Tibial nerve (tissue), 4 donors: Measurements from ENCODE around the gene KSR2. TPM values are rescaled to one million over a fixed set of nuclear protein-coding genes. Genes with fewer than 3 reads are reported as not detected.

ENCODE experiments used
- DNase-seq, 2 donors: peaks; one replicate each; pipeline ENCODE4 v3.0.0-alpha.2; 2019; ENCODE audit warnings: low spot score in 2 of 2
- H3K27ac ChIP-seq, 4 donors: fragments of 200-600 bp; sonication (generic) in 3 of 4; one replicate each; pipeline ENCODE4 v1.5.1; 2017 to 2019; ENCODE audit warnings: mild to moderate bottlenecking in 1 of 4
- H3K27me3 ChIP-seq, 2 donors: fragments of 200-600 bp; sonication (generic) in 1 of 2; one replicate each; pipeline versions ENCODE4 v1.5.1 to v1.6.0; 2017 to 2019
- H3K36me3 ChIP-seq, 3 donors: fragments of 200-600 bp; sonication (generic); one replicate each; pipeline ENCODE4 v1.5.1; 2018 to 2019
- H3K4me1 ChIP-seq, 4 donors: fragments of 200-600 bp; sonication (generic) in 3 of 4; one replicate each; pipeline ENCODE4 v1.5.1; 2017 to 2019
- H3K4me3 ChIP-seq, 4 donors: fragments of 200-600 bp; sonication (generic) in 3 of 4; one replicate each; pipeline ENCODE4 v1.5.1; 2017 to 2019; ENCODE audit warnings: mild to moderate bottlenecking in 1 of 4, moderate library complexity in 1 of 4
- H3K9me3 ChIP-seq, 4 donors: fragments of 200-600 bp; sonication (generic) in 3 of 4; one replicate each; pipeline ENCODE4 v1.5.1; 2017 to 2019
- CTCF ChIP-seq, 5 experiments: fragments of 200-600 bp in 3 of 5; fragments of 450-650 bp in 2 of 5; sonication (generic) in 3 of 5; IDR thresholded peaks; one replicate each; pipeline ENCODE4 v1.5.1; 2016 to 2019; ENCODE audit warnings: antibody characterized with exemption in 5 of 5, mild to moderate bottlenecking in 3 of 5, moderate library complexity in 2 of 5
- EP300 ChIP-seq, 2 donors: sonication (generic); formaldehyde crosslinking; IDR thresholded peaks; one replicate each; pipeline ENCODE4 v1.6.1; 2017; ENCODE audit warnings: antibody characterized with exemption in 2 of 2, mild to moderate bottlenecking in 1 of 2
- POLR2A ChIP-seq, 2 donors: fragments of 450-650 bp; IDR thresholded peaks; one replicate each; pipeline ENCODE4 v1.6.1; 2017; ENCODE audit warnings: antibody characterized with exemption in 2 of 2, mild to moderate bottlenecking in 2 of 2, moderate library complexity in 2 of 2
- WGBS, 2 donors: methylation state at CpG; one replicate each; pipeline ENCODE4 v1.1.5; 2018; 5-methylcytosine and 5-hydroxymethylcytosine counted together
- total RNA-seq, 4 donors: library from RNA; depleted of rRNA; stranded (reverse); fragments of >200 nt; gene quantifications; one replicate each; pipeline ENCODE4 v1.1.0, GENCODE V29; 2016

The KSR2 gene
- total RNA-seq, 4 donors from 2014 or later: under 0.01 TPM; not detected in 3

GRCh38 chr12:117506333-117506732 lies 462.5 kb downstream of the KSR2 start:
- 54 to 62% methylated on average over 1 of the region's 1 CpG for WGBS, 2 donors
- peaks cover 0 to 11% (median 0%) of the 10 kb centered on the region in 4 donors for H3K9me3 ChIP-seq
- no peak for DNase-seq
- H3K4me1 ChIP-seq: no peaks in the 10 kb centered on the region
- H3K4me3 ChIP-seq: no peak overlapping the region
- H3K27me3 ChIP-seq: no peaks in the 10 kb centered on the region
- TF ChIP-seq CTCF (IDR thresholded peaks at IDR 0.05): no peak
- no peak for TF ChIP-seq EP300 (IDR thresholded peaks at IDR 0.05)
- no peaks in the 10 kb centered on the region for H3K36me3 ChIP-seq
- no peak overlapping the region for H3K27ac ChIP-seq

- whole genome bisulfite sequencing, 2 donors: 15 to 33% methylated on average over 2 of the region's 2 CpGs
- Histone ChIP-seq H3K27me3 (no peaks in the 10 kb centered on the region), H3K36me3 (no peaks in the 10 kb centered on the region), H3K9me3 (peaks cover 0 to 11% (median 0%) of the 10 kb centered on the region in 4 donors), H3K27ac (no peak overlapping the region), H3K4me3 (no peak overlapping the region), H3K4me1 (no peaks in the 10 kb centered on the region)
- DNase-seq: no peak
- TF ChIP-seq CTCF (IDR thresholded peaks at IDR 0.05) (no peak), EP300 (IDR thresholded peaks at IDR 0.05) (no peak), POLR2A (IDR thresholded peaks at IDR 0.05) (no peak)
These were observed 466.2 kb downstream of the KSR2 start for GRCh38 chr12:117502633-117503032.

- Histone ChIP-seq H3K4me3 (no peak overlapping the region), H3K4me1 (no peaks in the 10 kb centered on the region), H3K9me3 (peaks cover 0 to 11% (median 0%) of the 10 kb centered on the region in 4 donors), H3K27ac (no peak overlapping the region), H3K27me3 (no peaks in the 10 kb centered on the region), H3K36me3 (no peaks in the 10 kb centered on the region)
- WGBS, 2 donors: 86 to 87% methylated on average over 4 of the region's 4 CpGs
- TF ChIP-seq POLR2A (IDR thresholded peaks at IDR 0.05): no peak
- TF ChIP-seq EP300 (IDR thresholded peaks at IDR 0.05): no peak
- no peak for TF ChIP-seq CTCF (IDR thresholded peaks at IDR 0.05)
- no peak for DNase-seq
These were observed 466.6 kb downstream of the KSR2 start for GRCh38 chr12:117502233-117502632.

- DNase-seq: no peak
- Histone ChIP-seq H3K27ac (no peak overlapping the region), H3K9me3 (peaks cover 0 to 11% (median 0%) of the 10 kb centered on the region in 4 donors), H3K27me3 (no peaks in the 10 kb centered on the region), H3K4me3 (no peak overlapping the region), H3K36me3 (no peaks in the 10 kb centered on the region), H3K4me1 (no peaks in the 10 kb centered on the region)
- 65 to 66% methylated on average over 7 of the region's 7 CpGs for WGBS, 2 donors
- no peak for TF ChIP-seq CTCF (IDR thresholded peaks at IDR 0.05)
- TF ChIP-seq EP300 (IDR thresholded peaks at IDR 0.05): no peak
- no peak for TF ChIP-seq POLR2A (IDR thresholded peaks at IDR 0.05)
These were observed 467.5 kb downstream of the KSR2 start for GRCh38 chr12:117501076-117501869.

- Histone ChIP-seq H3K4me1 (no peaks in the 10 kb centered on the region), H3K27ac (no peak overlapping the region), H3K27me3 (no peaks in the 10 kb centered on the region), H3K9me3 (peaks cover 0 to 11% (median 0%) of the 10 kb centered on the region in 4 donors), H3K4me3 (no peak overlapping the region), H3K36me3 (no peaks in the 10 kb centered on the region)
- DNase-seq: no peak
- TF ChIP-seq EP300 (IDR thresholded peaks at IDR 0.05): no peak
- TF ChIP-seq CTCF (IDR thresholded peaks at IDR 0.05): no peak
- no peak for TF ChIP-seq POLR2A (IDR thresholded peaks at IDR 0.05)
- WGBS, 2 donors: 62 to 63% methylated on average over 8 of the region's 8 CpGs
These were observed 468.9 kb downstream of the KSR2 start for GRCh38 chr12:117499759-117500485.
